Right renal pelvis (tissue), 4 donors: ENCODE measurements around the gene GRK3. TPM values are rescaled to one million over a fixed set of nuclear protein-coding genes. Genes with fewer than 3 reads are reported as not detected.
"Not testable (repeated sequence)": the region's sequence is repeated elsewhere in the genome, so short reads cannot be mapped to it uniquely, and the experiment has no call there.

Experiments
- DNase-seq, 4 donors: peaks; one replicate each; pipeline ENCODE4 v3.0.0-alpha.2; 2013; ENCODE audit warnings: low read depth in 4 of 4, low spot score in 3 of 4, missing footprints in 1 of 4
- polyA plus RNA-seq, 4 donors: library from polyadenylated mRNA; unstranded; fragments of 120-200 nt; gene quantifications; one replicate each; pipeline ENCODE4 v1.2.1, GENCODE V29; 2013; ENCODE audit not compliant: insufficient read length in 4 of 4

The GRK3 gene
- polyA plus RNA-seq, 4 donors = 8.4 to 13.6 (median 11.5) TPM

DNA sequence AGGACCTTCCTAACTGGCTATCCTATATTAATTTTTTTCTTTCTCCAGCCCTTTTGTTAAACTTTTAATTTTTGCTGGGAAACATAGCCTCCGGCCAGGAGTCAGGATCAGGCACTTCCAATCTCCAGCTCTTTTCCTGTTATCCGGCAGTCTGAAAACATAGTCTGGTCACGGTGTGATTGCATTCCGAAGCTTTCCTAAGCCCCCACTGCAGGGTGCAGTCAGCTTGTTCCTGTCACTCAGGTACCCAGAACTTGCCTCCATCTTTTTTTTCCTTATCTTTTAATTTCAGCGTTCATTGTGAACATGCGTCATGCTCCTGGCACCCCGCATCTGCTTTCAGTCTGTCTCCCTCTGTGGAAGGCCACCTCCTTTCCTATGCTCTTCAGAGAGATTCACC is 59.4 kb downstream of the GRK3 start:
- DNase-seq = no peak

DNA sequence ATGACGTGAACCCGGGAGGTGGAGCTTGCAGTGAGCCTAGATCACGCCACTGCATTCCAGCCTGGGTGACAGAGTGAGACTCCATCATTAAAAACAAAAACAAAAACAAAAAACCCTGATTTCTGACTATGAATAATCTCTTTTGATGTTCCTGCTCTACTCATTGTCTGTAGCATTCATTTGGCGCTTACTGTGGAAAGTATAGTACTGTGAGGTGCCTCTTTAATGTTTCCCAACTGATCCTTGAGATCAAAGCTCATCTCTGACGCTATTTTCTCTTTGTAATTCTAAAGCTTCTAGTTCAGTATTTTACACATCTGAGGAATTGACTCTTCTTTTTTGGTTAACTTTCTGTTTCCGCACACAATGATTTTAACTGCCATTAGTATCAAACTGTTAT is 60.0 kb downstream of the GRK3 start:
- no peak for DNase-seq

DNA sequence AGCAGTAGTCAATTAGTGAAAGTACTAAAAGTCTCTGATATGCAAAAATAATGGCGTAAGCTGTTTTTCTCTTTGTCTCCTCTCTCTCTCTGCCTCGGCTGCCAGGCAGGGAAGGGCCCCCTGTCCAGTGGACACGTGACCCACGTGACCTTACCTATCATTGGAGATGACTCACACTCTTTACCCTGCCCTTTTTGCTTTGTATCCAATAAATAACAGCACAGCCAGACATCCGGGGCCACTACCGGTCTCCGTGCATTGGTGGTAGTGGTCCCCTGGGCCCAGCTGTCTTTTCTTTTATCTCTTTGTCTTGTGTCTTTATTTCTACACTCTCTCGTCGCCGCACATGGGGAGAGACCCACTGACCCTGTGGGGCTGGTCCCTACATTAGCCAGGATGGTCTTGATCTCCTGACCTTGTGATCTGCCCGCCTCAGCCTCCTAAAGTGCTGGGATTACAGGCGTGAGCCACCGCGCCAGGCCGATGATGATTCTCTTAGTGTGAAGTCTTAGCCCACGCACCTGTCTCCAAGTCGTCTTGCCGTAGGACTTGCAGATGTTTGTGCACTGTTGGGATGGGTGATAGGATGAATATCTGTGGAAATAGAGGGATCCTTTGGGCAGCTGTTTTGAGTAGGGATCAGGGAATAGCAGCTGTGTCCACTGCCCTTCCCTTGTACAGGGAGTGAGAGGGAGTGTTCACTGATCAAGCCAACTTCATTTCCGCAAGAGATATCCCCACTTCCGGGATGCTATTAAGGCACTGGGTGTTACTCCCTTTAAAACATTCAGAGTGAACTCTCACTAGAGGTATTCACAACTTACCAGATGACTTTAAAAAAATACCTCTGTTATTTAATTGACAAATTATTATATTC is 61.5 kb downstream of the GRK3 start:
- DNase-seq = not testable (repeated sequence)

DNA sequence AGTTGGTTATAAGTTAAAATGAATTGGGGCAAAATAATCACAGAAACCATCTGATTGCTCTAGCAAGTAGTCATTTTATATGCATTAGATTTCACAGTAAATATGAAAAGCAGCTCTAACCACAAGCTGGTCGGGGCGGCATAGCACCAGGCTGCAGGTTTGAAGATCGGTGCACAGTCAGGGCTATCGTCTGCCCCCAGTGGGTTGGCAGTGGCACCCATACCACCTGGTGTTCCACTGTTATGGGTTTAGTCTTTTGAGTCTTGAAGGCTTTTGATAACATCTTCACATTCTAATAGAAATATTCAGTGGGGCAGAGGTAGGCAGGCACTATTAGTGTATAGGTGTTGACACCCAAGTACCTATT is 62.1 kb downstream of the GRK3 start:
- no peak for DNase-seq

DNA sequence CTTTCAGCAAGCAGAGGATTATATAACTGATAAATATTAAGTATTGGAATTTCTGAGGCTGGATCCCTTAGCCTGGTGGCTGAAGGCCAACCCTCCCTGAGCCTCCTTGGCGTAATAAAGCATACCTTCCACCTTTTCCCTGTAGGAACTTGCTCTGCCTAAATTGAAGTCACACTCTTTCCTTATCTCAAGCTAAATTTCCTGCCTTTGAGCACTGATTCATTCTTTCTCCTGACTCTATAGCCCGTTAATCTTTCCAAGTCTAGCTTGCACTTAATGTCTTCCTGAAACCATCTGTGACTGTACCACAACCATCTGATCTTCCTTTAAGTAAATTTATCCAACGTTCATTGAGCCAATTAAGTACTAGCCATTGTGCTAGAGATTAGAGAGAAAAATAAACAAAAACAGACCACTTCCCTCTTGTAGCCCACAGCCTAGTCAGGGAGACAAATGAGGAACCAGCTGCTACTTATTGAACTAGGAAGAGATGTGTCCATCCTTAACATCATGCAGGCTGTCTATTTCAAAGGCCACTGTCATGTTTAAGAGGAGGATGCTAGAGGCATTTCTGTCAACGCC is 62.9 kb downstream of the GRK3 start:
- DNase-seq = no peak

DNA sequence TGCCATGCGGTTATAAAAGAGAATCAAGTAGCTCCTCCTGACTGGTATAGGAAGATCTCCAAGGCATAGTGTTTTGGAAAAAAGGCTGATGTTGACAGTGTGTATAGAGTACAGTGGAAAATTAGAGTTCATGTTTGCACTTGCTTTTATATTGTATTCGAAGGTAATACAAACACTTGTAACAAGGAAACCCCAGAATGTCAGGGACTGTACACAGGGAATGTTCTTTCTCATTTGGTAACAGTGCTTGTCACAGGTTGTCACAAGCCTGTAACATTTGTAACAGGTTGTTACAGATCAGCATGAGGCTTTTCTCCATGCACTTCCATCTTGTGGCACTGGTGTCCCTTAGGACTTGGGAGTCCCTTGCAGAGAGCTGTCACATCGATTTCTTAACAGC is 64.0 kb downstream of the GRK3 start:
- no peak for DNase-seq

DNA sequence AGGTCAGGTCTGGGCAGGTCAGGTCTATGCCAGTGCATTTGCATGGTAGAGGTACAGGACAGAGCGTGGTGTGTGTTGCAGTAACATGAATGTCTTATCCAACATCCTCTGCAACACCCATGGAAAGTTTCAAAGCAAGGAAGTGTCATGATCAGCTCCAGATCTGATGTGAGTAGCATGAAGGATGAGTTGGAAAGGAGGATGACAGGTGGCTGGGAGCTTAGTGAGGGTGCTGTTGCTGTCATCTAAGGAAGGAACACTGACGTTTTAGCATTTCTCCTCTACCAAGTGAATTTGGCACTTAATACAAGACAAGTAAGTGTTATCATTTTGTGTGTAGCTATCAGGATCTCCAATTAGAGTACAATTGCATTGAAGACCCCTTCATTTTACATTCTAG is 65.1 kb downstream of the GRK3 start:
- DNase-seq = no peak

DNA sequence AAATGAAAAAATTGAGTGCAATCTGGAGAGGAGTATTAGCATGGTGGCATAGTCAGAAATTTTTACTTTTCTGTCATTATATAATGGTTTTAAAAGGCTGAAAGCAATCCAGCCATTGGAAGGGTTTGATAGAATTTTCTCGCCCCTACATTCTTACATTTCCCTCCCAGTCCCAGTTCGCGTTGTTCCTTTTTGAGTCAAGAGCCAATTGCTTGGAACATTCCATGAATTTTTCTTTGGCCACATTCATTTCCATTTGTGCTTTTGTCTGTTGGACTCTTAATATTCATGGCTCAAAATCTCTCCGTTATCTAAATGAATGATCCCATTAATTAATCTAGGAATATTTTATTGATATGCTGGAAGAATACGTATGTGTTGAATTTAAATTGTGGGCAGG is 66.0 kb downstream of the GRK3 start:
- no peak for DNase-seq

DNA sequence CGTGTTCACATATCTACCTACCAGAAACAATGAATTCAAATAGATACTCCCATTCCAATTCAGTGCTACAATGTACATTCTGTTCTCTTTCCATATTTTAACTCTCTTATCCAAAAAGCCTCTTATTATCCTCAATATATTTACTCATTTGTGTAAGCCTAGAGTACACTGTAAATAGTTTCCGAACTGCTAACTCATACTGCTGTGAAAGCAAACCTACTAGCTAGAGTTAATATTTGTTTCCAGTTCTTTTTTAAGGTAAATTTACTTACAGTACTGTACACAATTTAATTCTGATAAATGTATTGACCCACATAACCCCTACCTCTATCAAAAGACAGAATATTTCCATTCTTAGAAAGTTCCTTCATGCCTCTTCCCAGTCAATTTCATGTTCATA is 71.8 kb downstream of the GRK3 start:
- no peak for DNase-seq

DNA sequence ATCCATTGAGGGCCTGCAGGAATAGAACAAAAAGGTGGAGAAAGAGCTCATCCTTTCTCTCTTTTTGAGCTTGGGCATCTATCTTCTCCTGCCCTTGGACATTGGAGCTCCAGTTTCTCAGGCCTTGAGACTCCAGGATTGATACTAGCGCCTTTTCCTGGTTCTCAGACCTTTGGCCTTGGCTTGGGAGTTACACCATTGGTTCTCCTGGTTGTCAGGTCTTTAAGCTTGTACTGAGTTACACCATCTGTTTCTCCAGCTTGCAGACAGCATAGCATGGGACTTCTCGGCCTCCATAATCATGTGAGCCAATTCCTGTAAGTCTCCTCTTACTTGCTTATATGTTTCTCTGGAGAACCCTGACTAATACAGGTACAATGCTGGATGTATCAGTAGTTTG is 72.6 kb downstream of the GRK3 start:
- no peak for DNase-seq

DNA sequence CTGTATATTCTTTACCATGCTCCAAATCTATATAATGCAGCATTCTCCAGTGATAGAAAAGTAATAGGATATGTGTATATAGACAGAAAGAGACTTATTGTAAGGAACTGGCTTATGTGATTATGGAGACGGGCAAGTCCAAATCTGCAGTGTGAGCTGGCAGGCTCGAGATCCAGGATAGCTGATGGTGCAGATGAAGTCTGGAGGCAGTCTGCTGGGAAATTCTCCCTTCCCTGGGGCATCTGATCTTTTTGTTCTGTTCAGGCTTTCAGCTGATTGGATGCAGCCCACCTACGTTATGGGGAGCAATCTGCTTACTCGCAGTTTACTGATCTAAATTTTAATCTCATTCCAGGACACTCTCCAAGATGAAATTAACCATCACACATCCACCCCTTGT is 73.2 kb downstream of the GRK3 start:
- DNase-seq = no peak

DNA sequence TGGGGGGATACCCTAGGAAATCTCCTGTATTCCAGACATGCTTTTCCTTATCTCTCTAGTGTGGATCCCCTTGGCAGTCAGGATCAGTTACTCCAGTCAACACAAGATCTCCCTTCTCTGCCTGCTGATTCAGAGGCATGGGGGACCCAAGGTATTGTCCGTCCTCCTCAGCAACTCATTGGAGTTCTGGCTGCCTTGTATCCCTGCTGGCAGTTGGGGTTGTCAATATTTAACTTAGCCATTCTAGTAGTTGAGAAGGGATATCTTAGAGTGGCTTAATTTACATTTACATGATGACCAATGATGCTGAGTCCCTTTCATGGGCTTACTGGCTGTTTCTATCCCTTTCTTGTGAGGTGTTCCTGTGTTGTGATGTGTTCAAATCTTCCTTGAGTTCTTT is 74.2 kb downstream of the GRK3 start:
- DNase-seq = no peak

DNA sequence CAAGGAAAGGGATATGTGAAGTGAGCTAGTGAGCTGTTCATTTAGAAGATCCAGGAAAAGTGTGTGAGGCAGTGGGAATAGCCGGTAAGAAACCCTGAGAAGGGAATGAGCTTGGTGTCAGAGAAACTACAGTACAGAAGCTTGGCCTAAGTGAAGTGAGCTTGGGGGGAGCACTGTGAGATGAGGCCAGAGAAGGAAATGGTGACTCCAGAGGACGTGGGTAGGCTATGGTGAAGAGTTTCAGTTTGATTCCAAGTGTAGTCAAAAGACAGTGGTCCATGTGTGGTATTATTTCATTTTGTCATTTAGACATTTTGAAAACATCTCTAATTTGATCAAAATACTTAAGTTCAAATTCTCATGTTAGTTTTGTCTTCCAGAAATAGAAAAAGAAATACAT is 77.2 kb downstream of the GRK3 start:
- no peak for DNase-seq

DNA sequence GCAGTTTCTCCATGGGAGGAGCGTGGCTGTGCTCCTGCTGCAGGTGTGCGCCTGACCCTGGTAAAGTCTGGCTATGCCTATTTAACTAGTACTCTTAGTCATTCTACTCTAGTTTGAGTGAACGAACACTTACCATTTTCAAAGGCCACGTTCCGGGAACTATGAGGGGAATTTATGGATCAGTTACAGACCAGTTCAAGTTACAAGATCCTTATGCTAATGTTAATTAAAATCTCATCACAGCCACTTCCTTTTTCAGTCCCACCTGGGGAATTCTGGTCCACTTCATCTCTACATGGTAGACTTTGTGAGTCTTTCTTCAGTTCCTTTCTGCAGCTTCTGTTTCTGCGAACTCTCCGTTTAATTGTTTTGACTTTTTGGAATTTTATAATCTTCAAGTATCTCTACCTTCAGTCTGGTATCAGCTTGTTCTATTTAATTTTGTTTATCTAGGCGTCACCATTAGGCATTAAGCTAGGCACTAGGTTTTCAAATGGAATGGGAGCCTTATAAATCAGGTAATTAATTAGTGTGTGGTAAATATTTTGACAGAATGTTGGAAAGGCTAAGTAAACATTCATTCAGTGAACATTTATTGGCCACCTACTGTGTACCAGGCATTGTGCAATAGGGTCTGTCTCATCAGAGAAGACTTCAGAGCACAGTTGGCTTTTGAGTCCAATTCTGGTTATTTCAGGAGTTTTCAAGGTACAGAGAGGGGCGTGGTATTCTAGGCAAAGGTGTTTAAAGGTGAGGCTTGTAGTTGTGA is 78.9 kb downstream of the GRK3 start:
- DNase-seq = no peak

DNA sequence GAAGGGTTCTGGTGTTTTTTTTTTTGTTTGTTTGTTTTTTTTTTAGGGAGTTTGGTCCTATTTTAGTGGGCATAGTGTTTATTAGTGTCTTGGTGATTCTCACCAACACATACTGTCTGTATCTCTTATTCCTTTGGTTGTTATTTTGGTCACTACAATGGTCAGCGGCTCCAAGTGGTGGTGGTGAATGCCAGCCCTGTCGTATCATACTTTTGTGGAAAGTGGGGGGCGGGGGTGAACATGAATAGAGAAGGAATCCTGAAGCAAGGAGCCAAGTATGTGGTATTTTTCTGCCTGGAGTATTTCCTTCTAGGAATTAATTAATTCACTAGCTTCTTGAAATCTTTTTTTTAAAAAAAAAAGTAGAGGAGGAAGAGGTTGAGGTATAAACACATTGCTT is 79.6 kb downstream of the GRK3 start:
- no peak for DNase-seq

DNA sequence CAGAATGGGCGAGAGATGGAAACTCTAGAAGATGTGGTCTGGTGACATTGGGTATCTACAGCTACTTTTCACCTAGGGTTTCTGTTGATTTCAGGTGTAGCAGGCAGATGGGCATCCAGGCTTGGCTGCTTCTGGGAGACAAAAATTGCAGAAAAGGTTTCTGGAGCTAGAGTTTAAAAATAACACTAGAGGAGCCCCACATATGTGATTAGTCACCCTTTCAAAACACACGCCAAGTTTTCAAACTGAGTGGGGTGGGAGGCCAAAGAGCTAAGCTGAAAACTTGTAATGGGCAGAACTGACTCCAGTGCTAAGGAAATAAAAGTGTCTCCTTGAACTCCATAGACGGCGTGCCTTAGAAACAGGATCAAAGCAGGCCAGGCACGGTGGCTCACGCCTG is 80.8 kb downstream of the GRK3 start:
- no peak for DNase-seq

DNA sequence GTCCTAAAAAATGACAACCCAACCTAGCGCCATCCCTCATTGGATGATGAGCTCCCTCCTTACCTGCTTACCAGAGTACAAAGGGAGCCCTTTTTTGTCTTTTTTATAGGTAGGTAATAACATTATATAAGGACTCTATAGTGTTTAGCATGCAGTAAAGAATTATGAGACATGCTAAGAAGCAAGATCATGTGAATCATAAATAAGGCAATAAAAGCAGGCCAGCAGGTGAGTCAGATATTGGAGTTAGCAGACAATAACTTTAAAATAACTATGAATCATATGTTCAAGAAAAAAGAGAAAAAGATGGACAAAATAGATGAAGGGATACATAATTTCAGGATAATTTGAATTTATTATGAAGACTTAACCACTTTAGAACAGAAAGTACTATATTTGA is 81.5 kb downstream of the GRK3 start:
- no peak for DNase-seq

DNA sequence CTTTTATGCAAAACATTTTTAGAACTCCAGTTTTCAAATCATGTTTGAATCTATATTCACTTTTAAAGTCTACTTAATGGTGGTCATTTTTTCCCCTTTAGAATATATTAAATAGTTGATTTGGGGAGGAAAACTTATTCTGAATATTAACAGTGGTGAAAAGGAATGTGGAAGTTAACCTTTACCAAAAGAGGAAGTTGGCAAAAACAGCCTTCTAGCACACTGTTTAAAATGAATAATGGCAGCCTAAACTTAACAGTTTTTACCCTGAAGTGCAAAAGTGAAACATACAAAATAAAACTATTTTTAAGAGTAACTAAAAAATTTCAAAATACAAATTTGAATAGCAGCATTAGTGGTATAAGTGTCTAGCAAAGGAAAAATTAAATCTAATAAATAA is 86.4 kb downstream of the GRK3 start:
- no peak for DNase-seq

DNA sequence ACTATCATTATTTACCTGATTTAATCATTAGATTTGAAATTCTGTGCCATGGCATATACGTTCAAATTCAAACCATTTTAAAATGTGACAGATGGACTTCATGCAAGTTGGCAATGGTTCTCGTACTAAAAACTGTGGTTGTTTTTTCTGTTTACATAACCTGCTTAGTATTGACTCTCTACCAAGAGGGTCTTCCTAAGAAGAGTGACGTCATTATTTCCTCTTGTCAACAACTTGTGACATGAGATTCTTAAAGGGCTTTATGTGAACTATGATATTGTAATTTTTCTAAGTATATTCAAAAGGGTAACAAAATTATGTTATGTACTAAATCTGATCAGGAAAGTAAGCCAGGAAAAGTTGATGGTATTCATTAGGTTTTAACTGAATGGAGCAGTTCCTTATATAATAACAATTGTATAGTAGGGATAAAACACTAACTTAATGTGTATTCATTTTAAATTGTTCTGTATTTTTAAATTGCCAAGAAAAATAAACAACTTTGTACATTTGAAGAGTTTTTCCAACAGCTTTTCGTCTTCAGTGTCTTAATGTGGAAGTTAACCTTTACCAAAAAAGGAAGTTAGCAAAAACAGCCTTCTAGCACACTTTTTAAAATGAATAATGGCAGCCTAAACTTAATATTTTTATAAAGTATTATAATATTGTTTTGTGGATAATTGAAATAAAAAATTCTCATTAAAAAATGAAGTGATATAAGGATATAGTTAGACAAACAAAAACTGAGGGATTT is 87.0 kb downstream of the GRK3 start:
- no peak for DNase-seq

DNA sequence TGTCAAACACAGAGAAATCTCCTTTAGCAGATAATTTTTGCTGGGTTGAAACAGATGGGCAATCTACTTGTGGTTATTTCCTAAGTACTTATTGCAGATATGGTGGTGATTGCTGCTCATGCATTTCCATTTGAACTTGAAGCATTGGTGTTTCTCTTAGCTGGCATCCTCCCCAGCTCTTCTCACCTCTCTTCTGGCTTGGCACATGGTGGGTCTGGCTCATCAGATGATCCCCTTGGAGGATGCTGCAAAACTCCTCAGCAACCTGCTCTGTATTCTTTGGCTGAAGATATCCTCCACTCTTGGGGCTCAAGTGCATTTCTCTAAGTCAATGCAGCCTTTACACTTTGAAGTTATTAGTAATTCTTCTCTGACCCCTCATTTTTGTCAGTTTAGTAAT is 90.2 kb downstream of the GRK3 start:
- DNase-seq = no peak

DNA sequence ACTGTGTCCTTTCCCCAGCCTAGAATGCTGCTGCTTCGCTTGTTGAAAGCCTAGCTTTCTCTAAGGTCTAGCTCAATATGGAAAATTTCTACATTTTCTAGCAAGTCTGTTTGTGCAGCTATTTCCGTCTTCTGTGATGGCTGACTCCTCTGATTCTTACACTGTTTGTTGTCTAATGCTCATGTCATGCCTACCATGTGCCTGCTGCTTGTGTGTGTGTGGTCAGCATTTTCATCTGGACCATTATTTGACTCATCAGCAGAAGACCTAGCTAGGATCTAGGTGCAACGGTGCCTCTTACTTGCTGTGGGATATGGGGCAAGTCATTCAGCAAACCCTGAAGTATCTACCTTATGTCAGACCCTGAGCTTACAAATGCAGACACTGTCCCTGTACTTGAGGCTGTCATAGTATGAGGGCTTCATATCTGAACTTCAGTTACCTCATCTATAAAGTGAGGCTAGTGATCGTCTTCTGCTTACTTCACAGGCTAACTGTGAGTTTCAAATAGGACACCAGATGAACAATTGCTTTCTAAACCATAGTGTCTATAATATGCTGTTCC is 91.0 kb downstream of the GRK3 start:
- no peak for DNase-seq
